GM23338 (cell line): ENCODE data around the gene DCPS. TPM values are rescaled to one million over a fixed set of nuclear protein-coding genes. Genes with fewer than 3 reads are reported as not detected.
"Not testable (repeated sequence)": the region's sequence is repeated elsewhere in the genome, so short reads cannot be mapped to it uniquely, and the experiment has no call there.

Experiments used
- ATAC-seq: fragments of 200-7000 bp; cut with Tn5 transposase; 3 replicates; pipeline ENCODE4 v1.9.1; 2020
- DNase-seq: peaks from one replicate; pipeline ENCODE4 v3.0.0-alpha.2; 2015; ENCODE audit warnings: low spot score
- H2AFZ ChIP-seq: fragments of 200-600 bp; sonication (generic); 2 replicates; pipeline ENCODE4 v1.8.0; 2016; ENCODE audit warnings: antibody characterized with exemption, mild to moderate bottlenecking, moderate library complexity
- H3F3A ChIP-seq: fragments of 200-600 bp; sonication (generic); replicated peaks from 2 replicates; pipeline ENCODE4 v1.8.0; 2017; ENCODE audit warnings: antibody characterized with exemption, mixed run types, low read depth
- H3K27ac ChIP-seq: fragments of 200-600 bp; sonication (generic); 2 replicates; pipeline ENCODE4 v1.6.1; 2016; ENCODE audit warnings: low read depth
- H3K27me3 ChIP-seq: fragments of 200-600 bp; sonication (generic); 2 replicates; pipeline ENCODE4 v1.8.0; 2016; ENCODE audit warnings: mild to moderate bottlenecking, mixed run types, moderate library complexity; ENCODE audit not compliant: insufficient read depth
- H3K36me3 ChIP-seq: fragments of 200-600 bp; sonication (generic); 2 replicates; pipeline ENCODE4 v1.8.0; 2016; ENCODE audit warnings: mild to moderate bottlenecking; ENCODE audit not compliant: insufficient read depth
- H3K4me1 ChIP-seq: fragments of 200-600 bp; sonication (generic); 2 replicates; pipeline ENCODE4 v1.8.0; 2016; ENCODE audit warnings: mild to moderate bottlenecking, moderate library complexity; ENCODE audit not compliant: insufficient read depth
- H3K4me2 ChIP-seq: fragments of 200-600 bp; sonication (generic); 2 replicates; pipeline ENCODE4 v1.7.1; 2017; ENCODE audit warnings: mixed run types
- H3K4me3 ChIP-seq: fragments of 200-600 bp; sonication (generic); 2 replicates; pipeline ENCODE4 v1.6.1; 2016; ENCODE audit warnings: mixed run types
- H3K79me2 ChIP-seq: fragments of 200-600 bp; sonication (generic); replicated peaks from 2 replicates; pipeline ENCODE4 v1.8.0; 2017; ENCODE audit warnings: mild to moderate bottlenecking; ENCODE audit not compliant: insufficient read depth
- H3K9me2 ChIP-seq: fragments of 200-600 bp; sonication (generic); 2 replicates; pipeline ENCODE4 v1.8.0; 2017; ENCODE audit not compliant: insufficient read depth
- H4K20me1 ChIP-seq: fragments of 200-600 bp; sonication (generic); replicated peaks from 2 replicates; pipeline ENCODE4 v1.8.0; 2017; ENCODE audit warnings: mild to moderate bottlenecking; ENCODE audit not compliant: insufficient read depth
- H3K27ac Mint-ChIP-seq: 2 replicates; pipeline ENCODE4 v1.8.0; 2020; ENCODE audit warnings: inconsistent platforms, mild to moderate bottlenecking, moderate library complexity, mixed read lengths
- H3K27me3 Mint-ChIP-seq: 3 replicates; pipeline ENCODE4 v1.8.0; 2022; ENCODE audit warnings: low read depth, mild to moderate bottlenecking, moderate library complexity, mixed read lengths, inconsistent platforms; ENCODE audit not compliant: insufficient read depth, poor library complexity
- H3K36me3 Mint-ChIP-seq: 3 replicates; pipeline ENCODE4 v1.8.0; 2021; ENCODE audit warnings: low read depth, mild to moderate bottlenecking, inconsistent platforms, moderate library complexity, mixed read lengths
- H3K4me1 Mint-ChIP-seq: 3 replicates; pipeline ENCODE4 v1.8.0; 2020; ENCODE audit warnings: mild to moderate bottlenecking, inconsistent platforms, mixed read lengths
- H3K4me3 Mint-ChIP-seq: 3 replicates; pipeline ENCODE4 v1.8.0; 2021; ENCODE audit warnings: moderate library complexity, mild to moderate bottlenecking, inconsistent platforms, mixed read lengths
- H3K9me3 Mint-ChIP-seq: 3 replicates; pipeline ENCODE4 v1.8.0; 2020; ENCODE audit warnings: moderate library complexity, mild to moderate bottlenecking, inconsistent platforms, mixed read lengths
- JUNB ChIP-seq: IDR thresholded peaks from one replicate; pipeline ENCODE4 v1.6.1; 2016; ENCODE audit warnings: antibody characterized with exemption; ENCODE audit not compliant: unreplicated experiment
- STAT1 ChIP-seq: IDR thresholded peaks from one replicate; pipeline ENCODE4 v1.6.1; 2016; ENCODE audit warnings: antibody characterized with exemption; ENCODE audit not compliant: unreplicated experiment
- ZNF114 ChIP-seq: fragments of 250-450 bp; sonication (Bioruptor Pico); IDR thresholded peaks from 2 replicates; pipeline ENCODE4 v1.5.0; 2020; ENCODE audit warnings: mild to moderate bottlenecking, moderate library complexity
- ZNF331 ChIP-seq: fragments of 250-450 bp; sonication (Bioruptor Pico); IDR thresholded peaks from 2 replicates; pipeline ENCODE4 v1.5.0; 2020; ENCODE audit warnings: low read depth, mild to moderate bottlenecking, moderate library complexity
- polyA plus RNA-seq: library from polyadenylated mRNA; unstranded; fragments of >200 nt; fragmentation: Nextera tagmentation; extraction: Ambion mirVana; gene quantifications from 2 replicates; pipeline ENCODE4 v1.2.1, GENCODE V29; 2016
- total RNA-seq: library from RNA; depleted of rRNA; stranded (reverse); fragments of >200 nt; shearing (Covaris generic); gene quantifications from 2 replicates; pipeline ENCODE4 v1.2.3, GENCODE V29; 2014

The DCPS gene
- total and polyA plus RNA-seq, 2 experiments from 2014 or later, result 26.8 to 46.4 TPM

DNA sequence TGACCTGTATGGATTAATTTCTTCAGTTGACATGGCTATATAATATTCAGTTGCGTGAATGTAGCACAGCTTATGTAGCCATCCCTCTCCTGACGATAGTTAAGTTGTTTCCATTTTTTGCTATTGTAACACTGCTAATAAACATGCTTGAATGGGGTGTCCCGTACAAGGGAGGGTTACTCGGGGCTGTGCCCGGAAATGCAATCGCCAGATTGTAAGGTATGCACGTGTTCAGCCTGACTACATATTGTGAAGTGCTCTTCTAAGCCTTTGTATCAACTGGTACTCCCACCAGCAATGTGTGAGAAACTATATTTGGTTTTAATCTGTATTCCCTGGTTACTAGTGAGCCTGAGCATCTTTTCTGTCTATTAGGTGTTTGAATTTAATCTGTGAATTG, 67.7 kb downstream of the DCPS start:
- Histone ChIP-seq H3K79me2 (peaks cover 53% of the 10 kb centered on the region), H3K36me3 (no peaks in the 10 kb centered on the region), H3K4me1 (peaks cover 20% of the 10 kb centered on the region; the same call in 1 of the 2 replicates), H3K4me2 (no peak overlapping the region), H3F3A (no peaks in the 10 kb centered on the region), H4K20me1 (peaks cover 12% of the 10 kb centered on the region), H3K27ac (no peak overlapping the region), H3K9me2 (no peaks in the 10 kb centered on the region), H3K27me3 (no peaks in the 10 kb centered on the region), H2AFZ (no peak overlapping the region), H3K4me3 (no peak overlapping the region)
- H3K4me1 Mint-ChIP-seq, result peaks cover 33% of the 10 kb centered on the region
- no peak overlapping the region for H3K27ac Mint-ChIP-seq
- no peak for TF ChIP-seq ZNF114
- no peak for TF ChIP-seq ZNF331 (CRISPR knock-in tag)
- no peak for TF ChIP-seq STAT1
- TF ChIP-seq JUNB, result no peak
- ATAC-seq (no peak), DNase-seq (no peak)
- H3K4me3 Mint-ChIP-seq, result no peak overlapping the region
- peaks cover 2% of the 10 kb centered on the region for H3K27me3 Mint-ChIP-seq
- H3K9me3 Mint-ChIP-seq, result no peaks in the 10 kb centered on the region
- H3K36me3 Mint-ChIP-seq, result no peaks in the 10 kb centered on the region

GRCh38 chr11:126373389-126374066, 69.7 kb downstream of the DCPS start:
- not testable (repeated sequence) for ATAC-seq
- H4K20me1 ChIP-seq, result peaks cover 13% of the 10 kb centered on the region

GRCh38 chr11:126374562-126375300, 70.9 kb downstream of the DCPS start:
- not testable (repeated sequence) for H3K27ac Mint-ChIP-seq

More at GRCh38 chr11:126373389-126374066, 69.7 kb downstream of the DCPS start:
- not testable (repeated sequence) for H3K4me3 ChIP-seq, H3K36me3 Mint-ChIP-seq, H3K27ac ChIP-seq, DNase-seq, H3K27ac Mint-ChIP-seq, H3K36me3 ChIP-seq, H3K4me3 Mint-ChIP-seq, H3K27me3 ChIP-seq, H3K9me2 ChIP-seq, H3K9me3 Mint-ChIP-seq, H2AFZ ChIP-seq, H3K27me3 Mint-ChIP-seq, H3F3A ChIP-seq, H3K4me2 ChIP-seq
- H3K4me1 ChIP-seq, result peaks cover 17% of the 10 kb centered on the region; the same call in 1 of the 2 replicates
- H3K79me2 ChIP-seq, result peaks cover 62% of the 10 kb centered on the region
- peaks cover 22% of the 10 kb centered on the region for H3K4me1 Mint-ChIP-seq

More at GRCh38 chr11:126374562-126375300, 70.9 kb downstream of the DCPS start:
- H3K9me3 Mint-ChIP-seq, H3K4me2 ChIP-seq, H3K36me3 Mint-ChIP-seq, DNase-seq, H3F3A ChIP-seq, H3K27ac ChIP-seq, H3K27me3 ChIP-seq, H3K27me3 Mint-ChIP-seq, H3K4me3 ChIP-seq, H3K9me2 ChIP-seq, H2AFZ ChIP-seq, H3K36me3 ChIP-seq, H3K4me3 Mint-ChIP-seq, H3K4me1 ChIP-seq: not testable (repeated sequence)
- Histone ChIP-seq H4K20me1 (peaks cover 13% of the 10 kb centered on the region), H3K79me2 (peaks cover 64% of the 10 kb centered on the region)
- peak; percentile 28; the same call in 2 of the 3 replicates for ATAC-seq
- H3K4me1 Mint-ChIP-seq, result peaks cover 13% of the 10 kb centered on the region
